H1 (cell line): ENCODE measurements around the gene PLA2G4D. TPM values are rescaled to one million over a fixed set of nuclear protein-coding genes. Genes with fewer than 3 reads are reported as not detected.

Experiments used
- ASH2L ChIP-seq: fragments of 200-600, 300-600 bp; sonication (generic); IDR thresholded peaks from one replicate; pipeline ENCODE4 v1.7.1; 2017; ENCODE audit warnings: low read length
- ATF2 ChIP-seq: IDR thresholded peaks from 2 replicates; pipeline ENCODE4 v1.6.1; 2012; ENCODE audit warnings: low read length, inconsistent platforms
- CBX5 ChIP-seq: fragments of 300-800, 300-1000 bp; sonication (generic); IDR thresholded peaks from 2 replicates; pipeline ENCODE4 v1.7.1; 2016; ENCODE audit warnings: antibody characterized with exemption, low read length, low read depth
- CREB1 ChIP-seq: IDR thresholded peaks from 2 replicates; pipeline ENCODE4 v1.6.1; 2012; ENCODE audit warnings: inconsistent platforms
- EZH2 ChIP-seq: fragments of 200-600 bp; sonication (generic); IDR thresholded peaks from 2 replicates; pipeline ENCODE4 v1.7.1; 2012; ENCODE audit warnings: low read depth, mild to moderate bottlenecking, moderate library complexity, low read length, inconsistent platforms; ENCODE audit not compliant: severe bottlenecking
- GABPA ChIP-seq: IDR thresholded peaks from 2 replicates; pipeline ENCODE4 v1.6.1; 2011; ENCODE audit warnings: mild to moderate bottlenecking, low read length, moderate library complexity, borderline replicate concordance; ENCODE audit not compliant: insufficient read depth
- HDAC2 ChIP-seq, 2 experiments: fragments of 300-600 bp in 1 of 2; sonication (generic) in 1 of 2; IDR thresholded peaks; 2 replicates each; pipeline ENCODE4 v1.6.1; 2011 to 2012; ENCODE audit warnings: low read depth in 2 of 2, low read length in 2 of 2, mild to moderate bottlenecking in 2 of 2, moderate library complexity in 2 of 2, borderline replicate concordance in 1 of 2, inconsistent platforms in 1 of 2
- POLR2AphosphoS5 ChIP-seq: IDR thresholded peaks from 2 replicates; pipeline ENCODE4 v1.6.1; 2011; ENCODE audit warnings: low read depth, low read length
- SUZ12 ChIP-seq: fragments of 200-600 bp; sonication (generic); IDR thresholded peaks from 2 replicates; pipeline ENCODE4 v1.6.1; 2012; ENCODE audit warnings: mild to moderate bottlenecking, inconsistent platforms, low read length, moderate library complexity, mixed read lengths
- polyA plus RNA-seq, 7 experiments: library from polyadenylated mRNA; depleted of rRNA in 3 of 7; stranded (reverse) in 5 of 7; unstranded in 2 of 7; fragments of >200 nt in 5 of 7; fragments of 200-250 nt in 2 of 7; gene quantifications; 1 replicate in 5 of 7; 2 replicates in 1 of 7; 4 replicates in 1 of 7; pipeline versions ENCODE4 v1.2.1 to v1.2.3, GENCODE V29; 2011 to 2013; ENCODE audit warnings: missing spikeins in 2 of 7, mixed read lengths in 2 of 7
- total RNA-seq: library from RNA; stranded (reverse); fragmentation: NEBNext Ultra II Directional; extraction: Animal tissue kit (Norgen Biotek cat#: 25700); gene quantifications from 2 replicates; pipeline ENCODE4 v1.2.1, GENCODE V29; 2021
- TF ChIP-seq, protein P1 (sequence below): fragments of 300-600 bp; sonication (generic); IDR thresholded peaks from 2 replicates; pipeline ENCODE4 v1.7.1; 2012; ENCODE audit warnings: low read length, moderate library complexity, mild to moderate bottlenecking, inconsistent platforms; ENCODE audit not compliant: insufficient replicate concordance

Gene PLA2G4D
- total and polyA plus RNA-seq, 2 of the 8 experiments (the other 6 are each of a cell fraction or from before 2014, with no cell fraction given), result 0.07 to 0.18 TPM

DNA sequence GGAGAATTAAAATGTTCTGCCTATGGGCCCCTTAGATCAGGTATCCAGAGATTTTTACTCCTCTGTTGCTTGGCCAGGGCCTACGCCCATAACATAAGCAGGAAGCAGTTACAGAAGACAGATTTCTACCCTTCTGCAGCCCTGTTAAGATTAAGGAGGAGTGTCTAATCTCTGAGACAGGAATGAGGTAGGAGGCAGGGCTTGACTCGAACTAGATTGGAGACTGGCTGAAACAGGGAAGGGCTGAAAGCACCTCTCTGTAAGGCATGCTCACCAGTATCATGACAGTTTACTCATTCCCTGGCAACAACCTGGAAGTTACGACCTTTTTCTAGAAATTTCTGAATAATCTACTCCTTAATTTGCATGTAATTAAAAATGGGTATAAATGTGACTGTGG lies 16.7 kb downstream of the PLA2G4D start (continued):
- TF ChIP-seq, protein P1, sequence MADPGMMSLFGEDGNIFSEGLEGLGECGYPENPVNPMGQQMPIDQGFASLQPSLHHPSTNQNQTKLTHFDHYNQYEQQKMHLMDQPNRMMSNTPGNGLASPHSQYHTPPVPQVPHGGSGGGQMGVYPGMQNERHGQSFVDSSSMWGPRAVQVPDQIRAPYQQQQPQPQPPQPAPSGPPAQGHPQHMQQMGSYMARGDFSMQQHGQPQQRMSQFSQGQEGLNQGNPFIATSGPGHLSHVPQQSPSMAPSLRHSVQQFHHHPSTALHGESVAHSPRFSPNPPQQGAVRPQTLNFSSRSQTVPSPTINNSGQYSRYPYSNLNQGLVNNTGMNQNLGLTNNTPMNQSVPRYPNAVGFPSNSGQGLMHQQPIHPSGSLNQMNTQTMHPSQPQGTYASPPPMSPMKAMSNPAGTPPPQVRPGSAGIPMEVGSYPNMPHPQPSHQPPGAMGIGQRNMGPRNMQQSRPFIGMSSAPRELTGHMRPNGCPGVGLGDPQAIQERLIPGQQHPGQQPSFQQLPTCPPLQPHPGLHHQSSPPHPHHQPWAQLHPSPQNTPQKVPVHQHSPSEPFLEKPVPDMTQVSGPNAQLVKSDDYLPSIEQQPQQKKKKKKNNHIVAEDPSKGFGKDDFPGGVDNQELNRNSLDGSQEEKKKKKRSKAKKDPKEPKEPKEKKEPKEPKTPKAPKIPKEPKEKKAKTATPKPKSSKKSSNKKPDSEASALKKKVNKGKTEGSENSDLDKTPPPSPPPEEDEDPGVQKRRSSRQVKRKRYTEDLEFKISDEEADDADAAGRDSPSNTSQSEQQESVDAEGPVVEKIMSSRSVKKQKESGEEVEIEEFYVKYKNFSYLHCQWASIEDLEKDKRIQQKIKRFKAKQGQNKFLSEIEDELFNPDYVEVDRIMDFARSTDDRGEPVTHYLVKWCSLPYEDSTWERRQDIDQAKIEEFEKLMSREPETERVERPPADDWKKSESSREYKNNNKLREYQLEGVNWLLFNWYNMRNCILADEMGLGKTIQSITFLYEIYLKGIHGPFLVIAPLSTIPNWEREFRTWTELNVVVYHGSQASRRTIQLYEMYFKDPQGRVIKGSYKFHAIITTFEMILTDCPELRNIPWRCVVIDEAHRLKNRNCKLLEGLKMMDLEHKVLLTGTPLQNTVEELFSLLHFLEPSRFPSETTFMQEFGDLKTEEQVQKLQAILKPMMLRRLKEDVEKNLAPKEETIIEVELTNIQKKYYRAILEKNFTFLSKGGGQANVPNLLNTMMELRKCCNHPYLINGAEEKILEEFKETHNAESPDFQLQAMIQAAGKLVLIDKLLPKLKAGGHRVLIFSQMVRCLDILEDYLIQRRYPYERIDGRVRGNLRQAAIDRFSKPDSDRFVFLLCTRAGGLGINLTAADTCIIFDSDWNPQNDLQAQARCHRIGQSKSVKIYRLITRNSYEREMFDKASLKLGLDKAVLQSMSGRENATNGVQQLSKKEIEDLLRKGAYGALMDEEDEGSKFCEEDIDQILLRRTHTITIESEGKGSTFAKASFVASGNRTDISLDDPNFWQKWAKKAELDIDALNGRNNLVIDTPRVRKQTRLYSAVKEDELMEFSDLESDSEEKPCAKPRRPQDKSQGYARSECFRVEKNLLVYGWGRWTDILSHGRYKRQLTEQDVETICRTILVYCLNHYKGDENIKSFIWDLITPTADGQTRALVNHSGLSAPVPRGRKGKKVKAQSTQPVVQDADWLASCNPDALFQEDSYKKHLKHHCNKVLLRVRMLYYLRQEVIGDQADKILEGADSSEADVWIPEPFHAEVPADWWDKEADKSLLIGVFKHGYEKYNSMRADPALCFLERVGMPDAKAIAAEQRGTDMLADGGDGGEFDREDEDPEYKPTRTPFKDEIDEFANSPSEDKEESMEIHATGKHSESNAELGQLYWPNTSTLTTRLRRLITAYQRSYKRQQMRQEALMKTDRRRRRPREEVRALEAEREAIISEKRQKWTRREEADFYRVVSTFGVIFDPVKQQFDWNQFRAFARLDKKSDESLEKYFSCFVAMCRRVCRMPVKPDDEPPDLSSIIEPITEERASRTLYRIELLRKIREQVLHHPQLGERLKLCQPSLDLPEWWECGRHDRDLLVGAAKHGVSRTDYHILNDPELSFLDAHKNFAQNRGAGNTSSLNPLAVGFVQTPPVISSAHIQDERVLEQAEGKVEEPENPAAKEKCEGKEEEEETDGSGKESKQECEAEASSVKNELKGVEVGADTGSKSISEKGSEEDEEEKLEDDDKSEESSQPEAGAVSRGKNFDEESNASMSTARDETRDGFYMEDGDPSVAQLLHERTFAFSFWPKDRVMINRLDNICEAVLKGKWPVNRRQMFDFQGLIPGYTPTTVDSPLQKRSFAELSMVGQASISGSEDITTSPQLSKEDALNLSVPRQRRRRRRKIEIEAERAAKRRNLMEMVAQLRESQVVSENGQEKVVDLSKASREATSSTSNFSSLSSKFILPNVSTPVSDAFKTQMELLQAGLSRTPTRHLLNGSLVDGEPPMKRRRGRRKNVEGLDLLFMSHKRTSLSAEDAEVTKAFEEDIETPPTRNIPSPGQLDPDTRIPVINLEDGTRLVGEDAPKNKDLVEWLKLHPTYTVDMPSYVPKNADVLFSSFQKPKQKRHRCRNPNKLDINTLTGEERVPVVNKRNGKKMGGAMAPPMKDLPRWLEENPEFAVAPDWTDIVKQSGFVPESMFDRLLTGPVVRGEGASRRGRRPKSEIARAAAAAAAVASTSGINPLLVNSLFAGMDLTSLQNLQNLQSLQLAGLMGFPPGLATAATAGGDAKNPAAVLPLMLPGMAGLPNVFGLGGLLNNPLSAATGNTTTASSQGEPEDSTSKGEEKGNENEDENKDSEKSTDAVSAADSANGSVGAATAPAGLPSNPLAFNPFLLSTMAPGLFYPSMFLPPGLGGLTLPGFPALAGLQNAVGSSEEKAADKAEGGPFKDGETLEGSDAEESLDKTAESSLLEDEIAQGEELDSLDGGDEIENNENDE, result no peak
- no peak for TF ChIP-seq POLR2AphosphoS5
- TF ChIP-seq CBX5, result no peak
- no peak for TF ChIP-seq CREB1
- TF ChIP-seq EZH2, result no peak
- no peak for TF ChIP-seq HDAC2 (IDR thresholded peaks at IDR 0.05; ENCODE audit: borderline replicate concordance in 1 of 2, low read depth in 2 of 2, low read length in 2 of 2)
- no peak for TF ChIP-seq GABPA
- no peak for TF ChIP-seq SUZ12
- TF ChIP-seq ATF2, result no peak
- TF ChIP-seq ASH2L, result no peak
